Endothelial cell of umbilical vein (primary cell): ENCODE data around the gene BLNK. TPM values are rescaled to one million over a fixed set of nuclear protein-coding genes. Genes with fewer than 3 reads are reported as not detected.

Experiments used
- BruUV-seq: library from RNA; stranded (reverse); fragments of 400-500 nt; replicated peaks from 2 replicates; lab custom pipeline; 2021; lab: Mats Ljungman, UMichigan
- CTCF ChIA-PET: fragments of 300-600, 350-600 bp; sonication (Branson Sonifier 250); formaldehyde crosslinking; loops from one replicate; lab custom pipeline; 2021; ENCODE audit warnings: antibody characterized with exemption, inconsistent platforms; lab: Charles Lee
- POLR2A ChIA-PET: fragments of 300-600, 350-600 bp; sonication (Branson Sonifier 250); formaldehyde crosslinking; loops from one replicate; lab custom pipeline; 2021; ENCODE audit warnings: antibody characterized with exemption, inconsistent platforms; lab: Charles Lee
- DNase-seq: peaks from one replicate; pipeline ENCODE4 v3.0.0-alpha.2; 2011; ENCODE audit warnings: low read depth, low spot score
- FAIRE-seq: peaks from 2 replicates; lab custom pipeline; 2011; peaks lifted over from hg19 to GRCh38; lab: Jason Lieb, UNC
- H2AFZ ChIP-seq: 2 replicates; pipeline ENCODE4 v1.6.0; 2012; ENCODE audit warnings: low read depth, low read length, control low read depth, inconsistent platforms
- H3K27ac ChIP-seq: 2 replicates; pipeline ENCODE4 v1.5.1; 2011; ENCODE audit warnings: low read depth, mild to moderate bottlenecking, control low read depth, low read length, moderate library complexity; ENCODE audit not compliant: insufficient read depth
- H3K27me3 ChIP-seq, 2 experiments: 2 replicates each; pipeline versions ENCODE4 v1.6.0 to v1.6.1; 2011; ENCODE audit warnings: low read length in 2 of 2, mixed read lengths in 1 of 2; ENCODE audit not compliant: control insufficient read depth in 2 of 2, insufficient read depth in 2 of 2
- H3K36me3 ChIP-seq, 2 experiments: 2 replicates in 1 of 2; 3 replicates in 1 of 2; pipeline ENCODE4 v1.5.1; 2011; ENCODE audit warnings: low read length in 2 of 2, mild to moderate bottlenecking in 1 of 2, moderate library complexity in 1 of 2; ENCODE audit not compliant: control insufficient read depth in 2 of 2, insufficient read depth in 2 of 2; ENCODE audit errors: extremely low read depth in 1 of 2
- H3K4me1 ChIP-seq: 3 replicates; pipeline ENCODE4 v1.5.1; 2011; ENCODE audit warnings: mild to moderate bottlenecking, low read length; ENCODE audit not compliant: control insufficient read depth, insufficient read depth; ENCODE audit errors: extremely low read depth
- H3K4me2 ChIP-seq: 2 replicates; pipeline ENCODE4 v1.6.1; 2011; ENCODE audit warnings: low read length, control low read depth, mixed read lengths; ENCODE audit not compliant: insufficient read depth
- H3K4me3 ChIP-seq, 3 experiments: fragments of 200-600 bp in 1 of 3; sonication (generic), shearing (Covaris generic) in 1 of 3; replicated peaks in 1 of 3; 2 replicates each; pipeline ENCODE4 v1.5.1; 2011 to 2016; ENCODE audit warnings: control low read depth in 3 of 3, low read length in 3 of 3, mild to moderate bottlenecking in 2 of 3, inconsistent platforms in 1 of 3, low read depth in 1 of 3, moderate library complexity in 1 of 3; ENCODE audit not compliant: insufficient read depth in 1 of 3
- H3K79me2 ChIP-seq: 2 replicates; pipeline ENCODE4 v1.6.0; 2012; ENCODE audit warnings: low read length, inconsistent platforms; ENCODE audit not compliant: control insufficient read depth, insufficient read depth
- H3K9ac ChIP-seq: replicated peaks from 2 replicates; pipeline ENCODE3; 2011; ENCODE audit warnings: low read length, control low read depth; ENCODE audit not compliant: insufficient read depth; ENCODE audit errors: extremely low read depth
- H3K9me1 ChIP-seq: replicated peaks from 3 replicates; pipeline ENCODE4 v1.6.0; 2011; ENCODE audit warnings: mild to moderate bottlenecking, low read length; ENCODE audit not compliant: control insufficient read depth, insufficient read depth; ENCODE audit errors: extremely low read depth
- H3K9me3 ChIP-seq: replicated peaks from 2 replicates; pipeline ENCODE4 v1.5.1; 2012; ENCODE audit warnings: low read length, inconsistent platforms; ENCODE audit not compliant: control insufficient read depth, insufficient read depth
- H4K20me1 ChIP-seq: replicated peaks from 2 replicates; pipeline ENCODE3; 2011; ENCODE audit warnings: mild to moderate bottlenecking, low read length; ENCODE audit not compliant: control insufficient read depth, insufficient read depth; ENCODE audit errors: extremely low read depth
- CTCF ChIP-seq, 2 donors: IDR thresholded peaks; 1 replicate in 1 of 2; 2 replicates in 1 of 2; pipeline ENCODE4 v1.5.1; 2011; ENCODE audit warnings: low read length in 2 of 2, mild to moderate bottlenecking in 2 of 2, moderate library complexity in 2 of 2, control low read depth in 1 of 2, inconsistent platforms in 1 of 2, low read depth in 1 of 2; ENCODE audit not compliant: insufficient read depth in 1 of 2; ENCODE audit errors: extremely low read depth in 1 of 2
- EZH2 ChIP-seq: IDR thresholded peaks from 2 replicates; pipeline ENCODE4 v1.6.1; 2012; ENCODE audit warnings: borderline replicate concordance, low read depth, mild to moderate bottlenecking, moderate library complexity, low read length, inconsistent platforms; ENCODE audit not compliant: severe bottlenecking
- FOS ChIP-seq: IDR thresholded peaks from 2 replicates; pipeline ENCODE4 v1.6.1; 2011; ENCODE audit warnings: mild to moderate bottlenecking, low read length, moderate library complexity, borderline replicate concordance; ENCODE audit not compliant: insufficient read depth
- GATA2 ChIP-seq: IDR thresholded peaks from 2 replicates; pipeline ENCODE4 v1.7.0; 2011; ENCODE audit warnings: low read depth, mild to moderate bottlenecking, moderate library complexity, mixed read lengths, low read length; ENCODE audit not compliant: insufficient read length, insufficient read depth
- JUN ChIP-seq: IDR thresholded peaks from 2 replicates; pipeline ENCODE4 v1.6.1; 2011; ENCODE audit warnings: borderline replicate concordance, low read depth; ENCODE audit not compliant: insufficient read length, insufficient read depth
- MYC ChIP-seq: IDR thresholded peaks from one replicate; pipeline ENCODE4 v1.6.1; 2011; ENCODE audit warnings: mild to moderate bottlenecking, low read depth, low read length
- POLR2A ChIP-seq: IDR thresholded peaks from 2 replicates; pipeline ENCODE4 v1.6.1; 2012; ENCODE audit warnings: low read depth, mild to moderate bottlenecking, control low read depth, low read length
- POLR2AphosphoS5 ChIP-seq: IDR thresholded peaks from 2 replicates; pipeline ENCODE4 v1.6.1; 2012; ENCODE audit warnings: low read depth, mild to moderate bottlenecking, control low read depth, low read length, moderate library complexity; ENCODE audit not compliant: insufficient read depth
- dilution Hi-C: fragments of 300-500 bp; cut with MboI; formaldehyde crosslinking; loops from one replicate; pipeline ENCODE4 v1.15.0; 2019; ENCODE audit warnings: low sequenced_read_pairs; ENCODE audit not compliant: extremely low pct_ligation_motif_present
- intact Hi-C: fragments of 100-400 bp; cut with micrococcal nuclease; formaldehyde crosslinking; loops from one replicate; pipeline ENCODE4 v1.10.0; 2022
- polyA plus RNA-seq, 4 experiments: library from polyadenylated mRNA; depleted of rRNA in 3 of 4; stranded (reverse) in 3 of 4; unstranded in 1 of 4; fragments of >200 nt; gene quantifications; 2 replicates each; pipeline versions ENCODE4 v1.2.1 to v1.2.3, GENCODE V29; 2011 to 2012; ENCODE audit warnings: missing spikeins in 1 of 4
- total RNA-seq: library from RNA; stranded (reverse); gene quantifications from 2 replicates; pipeline ENCODE4 v1.2.3, GENCODE V29; 2021
- TF ChIP-seq, protein P1 (sequence below): IDR thresholded peaks from 2 replicates; pipeline ENCODE4 v1.6.1; 2011; ENCODE audit not compliant: insufficient read depth, insufficient read length

Gene BLNK
- total and polyA plus RNA-seq, 2 donors (not counting 3 experiments of a cell fraction or from before 2014, with no cell fraction given), result not detected

- POLR2A ChIA-PET, result no interaction called here
- BruUV-seq, result no TSS peak
- FAIRE-seq (no peak), DNase-seq (no peak)
- H3K27me3 ChIP-seq, result no peaks in the 10 kb centered on the region
- no peaks in the 10 kb centered on the region for H3K9me3 ChIP-seq
- no peaks in the 10 kb centered on the region for H3K36me3 ChIP-seq
- no peaks in the 10 kb centered on the region for H3K9me1 ChIP-seq
- dilution Hi-C loops, result no loop called here
- CTCF ChIA-PET, result no interaction called here
- no peaks in the 10 kb centered on the region for H3K79me2 ChIP-seq
- no peak overlapping the region for H3K4me2 ChIP-seq
- TF ChIP-seq EZH2, result no peak
- no peak for TF ChIP-seq CTCF (IDR thresholded peaks at IDR 0.05; ENCODE audit: extremely low read depth in 1 of 2, insufficient read depth in 1 of 2, low read depth in 1 of 2, low read length in 2 of 2)
- TF ChIP-seq, protein P1, sequence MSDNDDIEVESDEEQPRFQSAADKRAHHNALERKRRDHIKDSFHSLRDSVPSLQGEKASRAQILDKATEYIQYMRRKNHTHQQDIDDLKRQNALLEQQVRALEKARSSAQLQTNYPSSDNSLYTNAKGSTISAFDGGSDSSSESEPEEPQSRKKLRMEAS, result no peak
- no peak for TF ChIP-seq POLR2A
- no peak for TF ChIP-seq POLR2AphosphoS5
- H3K4me1 ChIP-seq, result no peaks in the 10 kb centered on the region
- no peak overlapping the region for H2AFZ ChIP-seq
- no peak overlapping the region for H3K4me3 ChIP-seq
- H3K27ac ChIP-seq, result no peak overlapping the region
- intact Hi-C loops, result no loop called here
- H3K9ac ChIP-seq, result no peak overlapping the region
- H4K20me1 ChIP-seq, result no peaks in the 10 kb centered on the region
Observed at GRCh38 chr10:96279191-96279641, 7.8 kb upstream of the BLNK start.

DNA sequence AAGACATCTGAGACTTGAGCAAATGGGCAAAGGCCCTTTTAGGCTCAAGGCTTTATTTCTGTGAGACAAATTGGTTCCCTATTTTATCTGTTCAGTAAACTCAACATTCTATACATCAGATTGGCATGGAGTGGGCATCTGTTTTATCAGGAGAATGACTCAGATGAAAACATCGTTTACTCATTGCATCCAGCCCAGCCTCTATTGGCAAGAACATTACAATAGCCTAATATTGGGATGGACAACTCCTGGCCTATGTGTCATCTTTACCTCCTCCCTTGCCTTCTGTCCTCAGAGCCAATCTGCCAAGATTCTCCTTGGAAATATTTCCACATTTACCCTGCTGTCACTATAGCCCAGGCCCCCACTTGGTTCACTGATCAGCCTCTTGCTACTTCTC is 5.5 kb upstream of the BLNK start:
- no peak for FAIRE-seq
- ChIA-PET POLR2A (no interaction called here), CTCF (interaction anchor here (1.1 kb wide), 1 partner anchor 260 kb away, joined by 5 read pairs; no protein-coding TSS in a partner anchor)
- Histone ChIP-seq H3K4me3 (no peak overlapping the region), H3K4me1 (no peaks in the 10 kb centered on the region), H3K79me2 (no peaks in the 10 kb centered on the region), H3K27ac (no peak overlapping the region), H3K9ac (no peak overlapping the region), H3K27me3 (peaks cover 0 to 2% of the 10 kb centered on the region in 2 experiments), H3K36me3 (no peaks in the 10 kb centered on the region), H3K9me3 (no peaks in the 10 kb centered on the region), H4K20me1 (no peaks in the 10 kb centered on the region), H3K9me1 (no peaks in the 10 kb centered on the region), H3K4me2 (no peak overlapping the region), H2AFZ (no peak overlapping the region)
- intact Hi-C loops (no loop called here), dilution Hi-C loops (no loop called here)
- TF ChIP-seq MYC (no peak), FOS (no peak), JUN (no peak), EZH2 (no peak), POLR2A (no peak), CTCF (IDR thresholded peaks at IDR 0.05; ENCODE audit: extremely low read depth in 1 of 2, insufficient read depth in 1 of 2, low read depth in 1 of 2, low read length in 2 of 2) (no peak), POLR2AphosphoS5 (no peak), GATA2 (no peak)
- TF ChIP-seq, protein P1, result no peak
- BruUV-seq, result no TSS peak
- DNase-seq, result no peak
